Lower leg skin (tissue), 3 donors: ENCODE measurements around the gene UBA7.

Experiments used
- CTCF ChIP-seq, 3 donors: fragments of 450-650 bp; IDR thresholded peaks; one replicate each; pipeline ENCODE4 v1.5.1; 2016; ENCODE audit warnings: antibody characterized with exemption in 3 of 3, mild to moderate bottlenecking in 3 of 3, moderate library complexity in 2 of 3
- POLR2A ChIP-seq, 2 donors: fragments of 450-650 bp; IDR thresholded peaks; one replicate each; pipeline ENCODE4 v1.6.1; 2016 to 2017; ENCODE audit warnings: antibody characterized with exemption in 2 of 2, mild to moderate bottlenecking in 1 of 2, moderate library complexity in 1 of 2

GRCh38 chr3:49756036-49756435 is 57.7 kb downstream of the UBA7 start:
- TF ChIP-seq CTCF (IDR thresholded peaks at IDR 0.05) (no peak), POLR2A (IDR thresholded peaks at IDR 0.05) (no peak)
